Skeletal muscle tissue (tissue), 4 donors: ENCODE data around the gene ADAMTS14. TPM values are rescaled to one million over a fixed set of nuclear protein-coding genes. Genes with fewer than 3 reads are reported as not detected.
A peak's percentile ranks its signal among the peaks of the same experiment; 100 is the strongest.
"Not testable (repeated sequence)": the region's sequence is repeated elsewhere in the genome, so short reads cannot be mapped to it uniquely, and the experiment has no call there.

Experiments
- H3K27ac ChIP-seq: one replicate; pipeline ENCODE4 v1.7.0; 2013; ENCODE audit warnings: mild to moderate bottlenecking, low read depth, low read length, inconsistent platforms
- H3K27me3 ChIP-seq, 3 donors: one replicate each; pipeline ENCODE4 v1.7.0; 2013; ENCODE audit warnings: low read length in 3 of 3; ENCODE audit not compliant: control insufficient read depth in 3 of 3, insufficient read depth in 3 of 3
- H3K36me3 ChIP-seq, 3 donors: one replicate each; pipeline ENCODE4 v1.7.0; 2013; ENCODE audit warnings: low read length in 3 of 3; ENCODE audit not compliant: control insufficient read depth in 3 of 3, insufficient read depth in 3 of 3
- H3K4me1 ChIP-seq, 3 donors: one replicate each; pipeline ENCODE4 v1.7.0; 2013; ENCODE audit warnings: low read length in 3 of 3, mild to moderate bottlenecking in 3 of 3; ENCODE audit not compliant: control insufficient read depth in 3 of 3, insufficient read depth in 3 of 3
- H3K4me3 ChIP-seq, 3 donors: one replicate each; pipeline ENCODE4 v1.7.0; 2013; ENCODE audit warnings: low read length in 3 of 3
- H3K9ac ChIP-seq, 3 donors: one replicate each; pipeline ENCODE4 v1.7.0; 2013; ENCODE audit warnings: low read length in 3 of 3, mild to moderate bottlenecking in 3 of 3, moderate library complexity in 2 of 3, low read depth in 1 of 3
- H3K9me3 ChIP-seq, 3 donors: one replicate each; pipeline ENCODE4 v1.7.0; 2013; ENCODE audit warnings: low read length in 3 of 3; ENCODE audit not compliant: control insufficient read depth in 3 of 3
- total RNA-seq: library from RNA; depleted of rRNA; stranded (reverse); fragments of >200 nt; gene quantifications from one replicate; pipeline ENCODE4 v1.2.3, GENCODE V29; 2014
- donor health status: Osteomylitis.

The ADAMTS14 gene
- total RNA-seq, 1 donor from 2014 or later, result 5.7 TPM

- H3K4me3 ChIP-seq, H3K9me3 ChIP-seq, H3K27ac ChIP-seq, H3K36me3 ChIP-seq, H3K27me3 ChIP-seq, H3K9ac ChIP-seq, H3K4me1 ChIP-seq: not testable (repeated sequence)
These were observed 32.5 kb upstream of the ADAMTS14 start for GRCh38 chr10:70639640-70640383.

GRCh38 chr10:70643272-70643671, 29.0 kb upstream of the ADAMTS14 start:
- not testable (repeated sequence) for H3K27ac ChIP-seq, H3K9me3 ChIP-seq, H3K27me3 ChIP-seq, H3K9ac ChIP-seq, H3K36me3 ChIP-seq, H3K4me1 ChIP-seq, H3K4me3 ChIP-seq

GRCh38 chr10:70644959-70645358, 27.3 kb upstream of the ADAMTS14 start:
- H3K4me1 ChIP-seq, H3K9me3 ChIP-seq, H3K9ac ChIP-seq, H3K4me3 ChIP-seq, H3K27ac ChIP-seq, H3K27me3 ChIP-seq, H3K36me3 ChIP-seq: not testable (repeated sequence)

GRCh38 chr10:70647086-70647485, 25.2 kb upstream of the ADAMTS14 start:
- no peaks in the 10 kb centered on the region for H3K4me1 ChIP-seq
- H3K4me3 ChIP-seq, result no peak overlapping the region
- peaks cover 0 to 4% (median 3%) of the 10 kb centered on the region in 3 donors for H3K9me3 ChIP-seq
- H3K27ac ChIP-seq, result no peak overlapping the region
- no peaks in the 10 kb centered on the region for H3K27me3 ChIP-seq
- H3K9ac ChIP-seq, result no peak overlapping the region
- no peaks in the 10 kb centered on the region for H3K36me3 ChIP-seq

GRCh38 chr10:70648427-70648826, 23.9 kb upstream of the ADAMTS14 start:
- peaks cover 0 to 4% (median 3%) of the 10 kb centered on the region in 3 donors for H3K9me3 ChIP-seq
- no peak overlapping the region for H3K9ac ChIP-seq
- H3K4me1 ChIP-seq, result peaks cover 0 to 7% (median 2%) of the 10 kb centered on the region in 3 donors
- H3K27me3 ChIP-seq, result no peaks in the 10 kb centered on the region
- H3K4me3 ChIP-seq, result no peak overlapping the region
- H3K27ac ChIP-seq, result no peak overlapping the region
- no peaks in the 10 kb centered on the region for H3K36me3 ChIP-seq

GRCh38 chr10:70649526-70649925, 22.8 kb upstream of the ADAMTS14 start:
- peaks cover 0 to 13% (median 4%) of the 10 kb centered on the region in 3 donors for H3K4me1 ChIP-seq
- H3K9me3 ChIP-seq, result peaks cover 0 to 4% (median 3%) of the 10 kb centered on the region in 3 donors
- no peaks in the 10 kb centered on the region for H3K27me3 ChIP-seq
- no peak overlapping the region for H3K4me3 ChIP-seq
- H3K27ac ChIP-seq, result no peak overlapping the region
- H3K9ac ChIP-seq, result no peak overlapping the region
- no peaks in the 10 kb centered on the region for H3K36me3 ChIP-seq

GRCh38 chr10:70650104-70650503, 22.2 kb upstream of the ADAMTS14 start:
- Histone ChIP-seq H3K36me3 (no peaks in the 10 kb centered on the region), H3K27ac (no peak overlapping the region), H3K27me3 (no peaks in the 10 kb centered on the region), H3K4me3 (no peak overlapping the region), H3K9me3 (peaks cover 0 to 4% (median 3%) of the 10 kb centered on the region in 3 donors), H3K9ac (no peak overlapping the region), H3K4me1 (peaks cover 0 to 13% (median 4%) of the 10 kb centered on the region in 3 donors)

- Histone ChIP-seq H3K9ac (no peak overlapping the region), H3K36me3 (no peaks in the 10 kb centered on the region), H3K27me3 (no peaks in the 10 kb centered on the region), H3K4me3 (no peak overlapping the region), H3K9me3 (peaks cover 0 to 4% (median 3%) of the 10 kb centered on the region in 3 donors), H3K4me1 (peaks cover 0 to 13% (median 4%) of the 10 kb centered on the region in 3 donors), H3K27ac (no peak overlapping the region)
These were observed 21.6 kb upstream of the ADAMTS14 start for GRCh38 chr10:70650718-70651117.

GRCh38 chr10:70651661-70652060, 20.6 kb upstream of the ADAMTS14 start:
- Histone ChIP-seq H3K9me3 (peaks cover 0 to 4% (median 3%) of the 10 kb centered on the region in 3 donors), H3K27ac (no peak overlapping the region), H3K9ac (no peak overlapping the region), H3K27me3 (no peaks in the 10 kb centered on the region), H3K4me3 (no peak overlapping the region), H3K4me1 (peaks cover 0 to 13% (median 4%) of the 10 kb centered on the region in 3 donors), H3K36me3 (no peaks in the 10 kb centered on the region)

- H3K36me3 ChIP-seq, result no peaks in the 10 kb centered on the region
- no peak overlapping the region for H3K9ac ChIP-seq
- no peaks in the 10 kb centered on the region for H3K27me3 ChIP-seq
- peaks cover 0 to 4% (median 3%) of the 10 kb centered on the region in 3 donors for H3K9me3 ChIP-seq
- peaks cover 0 to 13% (median 4%) of the 10 kb centered on the region in 3 donors for H3K4me1 ChIP-seq
- peak overlapping the region; percentile 45 for H3K27ac ChIP-seq
- H3K4me3 ChIP-seq, result no peak overlapping the region
These were observed 19.3 kb upstream of the ADAMTS14 start for GRCh38 chr10:70652761-70653657.
